NCI-H187 (cell line): ENCODE data around the gene C16orf89.
"Not testable (repeated sequence)": the region's sequence is repeated elsewhere in the genome, so short reads cannot be mapped to it uniquely, and the experiment has no call there.

Experiments
- DNase-seq, 2 experiments: peaks; one replicate each; lab custom pipeline; 2025; lab: John Stamatoyannopoulos, UW

The C16orf89 gene, protein sequence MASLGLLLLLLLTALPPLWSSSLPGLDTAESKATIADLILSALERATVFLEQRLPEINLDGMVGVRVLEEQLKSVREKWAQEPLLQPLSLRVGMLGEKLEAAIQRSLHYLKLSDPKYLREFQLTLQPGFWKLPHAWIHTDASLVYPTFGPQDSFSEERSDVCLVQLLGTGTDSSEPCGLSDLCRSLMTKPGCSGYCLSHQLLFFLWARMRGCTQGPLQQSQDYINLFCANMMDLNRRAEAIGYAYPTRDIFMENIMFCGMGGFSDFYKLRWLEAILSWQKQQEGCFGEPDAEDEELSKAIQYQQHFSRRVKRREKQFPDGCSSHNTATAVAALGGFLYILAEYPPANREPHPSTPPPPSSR

DNA sequence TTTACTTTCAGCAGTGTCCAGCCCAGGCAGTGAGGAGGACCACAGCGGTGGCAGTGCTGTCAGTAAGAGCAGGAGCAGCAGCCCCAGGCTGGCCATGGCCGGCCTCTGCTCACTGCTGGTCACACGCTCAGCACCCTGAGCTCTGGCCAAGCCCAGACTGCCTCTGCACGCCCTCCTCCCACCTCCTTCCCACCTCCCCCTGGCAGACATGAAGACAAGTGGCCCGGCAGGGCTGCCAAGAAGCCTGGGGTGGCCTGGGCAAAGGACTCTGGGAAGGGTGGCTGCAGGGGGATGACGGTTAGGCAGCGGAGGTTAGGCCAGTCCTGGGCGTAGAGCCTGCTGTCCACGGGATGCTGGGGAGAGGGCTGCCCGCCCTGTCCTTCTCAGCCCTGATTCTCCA is at the start of gene C16orf89:
C16orf89 (minus strand) TSS at position 144 of the 400 bp plus-strand sequence; CDS start at position 96, 48 bp downstream.
- no peak for DNase-seq

DNA sequence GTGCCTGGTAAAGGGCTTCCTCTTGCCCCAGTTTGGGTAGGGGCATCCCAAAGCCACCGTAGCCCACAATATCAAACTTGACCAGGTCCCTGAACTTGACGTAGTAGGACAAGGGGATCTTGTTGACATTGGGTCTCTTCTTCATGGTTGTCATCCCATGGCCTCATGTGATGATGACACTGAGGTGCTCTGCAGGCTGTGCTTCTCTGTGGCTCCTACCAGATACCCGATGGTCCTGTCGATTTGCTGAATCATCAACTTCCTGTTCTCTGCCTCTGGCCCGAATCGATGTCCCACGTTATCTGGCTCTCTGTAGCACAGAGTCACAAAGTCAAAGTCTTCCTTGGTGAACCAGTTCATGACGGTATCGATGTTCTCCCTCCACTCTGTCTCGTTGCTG is 45.2 kb upstream of the C16orf89 start:
- DNase-seq = not testable (repeated sequence)

DNA sequence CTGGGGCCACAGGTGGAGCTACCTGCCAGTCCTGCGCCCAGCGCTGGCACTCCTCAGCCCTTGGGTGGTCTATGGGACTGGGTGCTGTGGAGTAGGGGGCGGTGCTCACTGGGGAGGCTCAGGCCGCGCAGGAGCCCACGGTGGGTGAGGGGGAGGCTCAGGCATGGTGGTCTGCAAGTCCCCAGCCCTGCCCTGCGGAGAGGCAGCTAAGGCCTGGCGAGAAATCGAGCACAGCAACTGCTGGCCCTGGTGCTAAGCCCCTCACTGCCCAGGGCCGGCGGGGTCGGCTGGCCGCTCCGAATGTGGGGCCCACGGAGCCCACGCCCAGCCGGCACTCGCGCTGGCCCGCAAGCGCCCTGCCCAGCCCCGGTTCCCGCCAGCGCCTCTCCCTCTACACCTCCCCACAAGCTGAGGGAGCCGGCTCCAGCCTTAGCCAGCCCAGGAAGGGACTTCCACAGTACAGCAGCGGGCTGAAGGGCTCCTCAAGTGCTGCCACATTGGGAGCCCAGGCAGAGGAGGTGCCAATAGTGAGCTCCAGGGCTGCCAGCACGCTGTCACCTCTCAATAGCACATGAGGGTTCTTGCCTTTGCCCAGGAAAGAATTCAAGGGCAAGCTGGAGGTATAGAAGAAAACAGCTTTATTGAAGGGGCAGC is 42.9 kb upstream of the C16orf89 start:
- no peak for DNase-seq

DNA sequence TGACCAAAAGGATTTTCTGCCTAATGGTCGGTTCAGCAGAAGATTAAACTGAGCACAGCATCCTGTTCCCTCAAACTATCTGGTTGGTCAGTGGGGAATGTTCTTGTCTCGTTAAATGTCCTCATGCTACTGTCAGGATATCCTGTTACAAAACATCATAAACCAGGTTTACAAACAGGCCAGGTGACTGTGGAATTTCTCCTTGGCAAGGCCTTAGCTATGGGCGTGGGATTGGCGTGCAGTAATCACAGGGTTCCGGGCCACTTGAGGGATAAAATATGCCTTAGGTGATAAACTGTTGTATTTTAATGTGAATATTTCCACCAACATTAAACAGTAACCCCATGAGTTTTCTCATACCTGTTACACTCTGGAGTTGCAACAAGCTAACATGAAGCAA is 39.3 kb upstream of the C16orf89 start:
- DNase-seq = not testable (repeated sequence)

DNA sequence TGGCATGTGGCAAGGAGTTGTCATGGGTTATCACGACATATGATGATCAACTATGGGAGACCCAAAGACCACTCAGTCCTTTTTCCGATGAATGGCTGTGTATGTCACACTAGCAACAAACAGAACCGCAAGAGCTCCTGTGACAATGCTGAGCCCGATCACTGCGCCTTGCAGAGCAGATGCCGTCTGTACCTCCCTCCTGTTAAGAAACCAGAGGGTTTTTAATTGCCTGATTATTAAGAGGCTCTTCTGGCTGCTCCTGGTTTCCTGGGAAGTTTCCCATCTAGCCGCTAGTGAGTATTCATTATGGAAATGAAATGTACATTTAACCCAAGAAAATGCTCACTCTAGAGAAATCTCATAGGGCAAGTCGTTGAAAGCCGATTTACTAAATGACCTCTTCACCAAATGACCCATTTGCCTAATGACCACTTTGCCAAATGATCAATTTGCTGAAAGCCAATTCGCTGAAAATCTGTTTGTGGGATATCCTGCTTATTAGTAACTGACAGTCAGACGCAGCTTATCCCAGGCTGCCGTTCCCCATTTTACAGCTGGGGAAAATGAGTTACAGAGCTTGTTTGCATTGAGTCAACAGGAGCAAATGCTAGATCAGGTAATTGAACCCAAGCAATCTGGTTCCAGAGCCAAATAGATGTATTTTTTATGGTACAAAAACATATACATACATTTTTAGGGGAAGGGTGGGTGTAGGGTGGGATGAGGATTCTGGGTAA is 37.7 kb upstream of the C16orf89 start:
- not testable (repeated sequence) for DNase-seq

DNA sequence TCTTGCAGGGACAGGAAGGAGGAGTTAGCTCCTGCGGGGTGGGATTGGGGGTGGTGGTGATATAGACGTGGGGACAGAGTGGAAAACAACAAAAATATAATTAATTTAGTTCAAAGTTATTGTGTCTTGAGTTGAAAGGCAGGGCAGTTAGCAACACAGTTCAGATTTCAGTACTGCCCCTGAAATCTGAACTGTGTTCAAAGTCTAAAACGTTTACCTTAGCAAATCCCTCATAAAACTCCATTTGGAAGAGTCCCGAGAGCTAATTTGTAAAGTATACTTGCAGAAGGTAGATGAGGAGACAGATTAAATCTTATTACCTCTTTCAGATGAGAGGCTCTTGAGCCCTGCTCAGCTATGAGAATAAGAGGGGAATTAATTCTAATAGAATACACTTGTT is 33.4 kb upstream of the C16orf89 start:
- not testable (repeated sequence) for DNase-seq

DNA sequence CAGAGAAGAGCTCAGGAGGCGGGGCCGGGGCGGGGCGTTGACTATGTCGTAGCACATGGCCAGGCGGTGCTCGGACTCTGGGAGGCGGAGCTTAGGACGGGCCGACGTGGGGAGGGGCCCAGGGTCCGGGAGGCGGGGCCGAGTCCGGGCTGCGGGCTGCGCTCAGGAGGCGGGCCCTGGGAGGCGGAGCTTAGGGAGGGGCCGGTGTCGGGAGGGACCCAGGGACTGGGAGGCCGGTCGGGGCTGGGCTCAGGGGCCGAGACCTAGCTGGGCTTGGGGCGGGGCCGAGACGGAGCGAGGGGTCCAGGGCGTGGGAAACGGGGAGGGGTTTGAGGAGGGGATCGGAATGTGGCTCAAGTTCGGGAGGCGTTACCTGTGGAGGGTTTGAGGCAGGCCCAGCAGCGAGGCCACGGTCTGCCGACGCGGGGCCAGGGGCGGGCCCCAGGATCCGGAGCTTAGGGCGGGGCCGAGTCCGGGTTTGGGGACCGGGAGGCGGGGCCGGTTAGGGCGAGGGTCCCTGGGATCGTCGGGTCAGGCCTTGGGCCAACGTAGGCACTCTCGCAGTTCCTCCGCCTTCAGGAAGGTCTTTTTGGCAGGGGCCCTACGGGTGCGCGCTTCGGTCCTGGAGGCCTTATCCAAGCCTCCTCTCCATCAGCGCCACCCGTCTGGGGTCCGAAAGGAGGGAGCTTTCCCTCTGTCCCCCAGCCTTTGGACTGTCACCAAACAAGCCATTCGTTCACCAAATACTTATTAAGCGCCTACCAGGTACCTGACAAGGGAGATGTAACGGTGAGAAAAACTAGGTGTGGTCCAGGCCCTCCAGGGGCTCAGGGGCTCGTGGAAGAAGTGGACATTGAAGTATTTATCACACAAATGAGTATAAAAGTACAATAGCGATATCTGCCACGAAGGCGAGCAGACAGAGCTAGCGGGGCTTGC is 32.7 kb upstream of the C16orf89 start:
- DNase-seq = not testable (repeated sequence)

DNA sequence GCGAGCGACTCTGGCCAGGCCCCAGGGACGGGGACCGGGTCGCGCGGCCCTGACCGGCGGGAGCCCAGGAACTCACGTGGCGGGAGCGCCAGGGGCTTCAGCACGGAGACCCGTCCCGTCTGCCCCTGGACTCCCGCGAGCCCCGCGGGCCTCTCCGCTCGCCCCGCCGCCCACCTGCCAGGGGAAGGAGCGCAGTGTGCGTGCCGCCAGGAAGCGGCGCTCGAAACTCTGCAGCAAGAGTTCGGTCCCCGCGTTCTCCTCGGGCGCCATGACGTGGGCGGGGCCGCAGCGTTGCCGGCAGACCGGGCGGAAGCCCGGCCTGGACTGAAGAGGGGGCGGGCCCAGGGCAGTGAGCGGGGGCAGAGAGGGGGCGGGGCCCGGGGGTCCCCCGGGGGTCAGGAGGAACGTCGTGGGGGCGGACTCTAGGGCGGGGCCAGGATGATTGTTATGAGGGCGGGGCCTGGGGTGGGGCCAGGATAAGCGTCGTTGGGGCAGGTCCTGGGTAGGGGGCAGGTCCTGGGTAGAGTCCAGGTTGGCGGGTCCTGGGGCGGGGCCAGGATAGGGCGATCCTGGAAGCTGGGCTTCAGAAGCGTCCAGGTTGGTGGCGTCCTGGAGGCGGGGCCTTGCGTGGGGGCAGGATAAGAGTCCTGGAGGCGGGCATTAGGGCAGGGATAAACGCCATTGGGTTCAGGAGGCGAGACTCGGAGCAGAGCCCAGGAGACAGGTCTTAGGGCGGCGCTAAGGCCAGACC is 31.9 kb upstream of the C16orf89 start, which contains the start of gene EEF2KMT:
EEF2KMT (minus strand) TSS at position 326 of the 751 bp plus-strand sequence; CDS start at position 270, 56 bp downstream.
- peak; percentile 89 to 90 for DNase-seq

DNA sequence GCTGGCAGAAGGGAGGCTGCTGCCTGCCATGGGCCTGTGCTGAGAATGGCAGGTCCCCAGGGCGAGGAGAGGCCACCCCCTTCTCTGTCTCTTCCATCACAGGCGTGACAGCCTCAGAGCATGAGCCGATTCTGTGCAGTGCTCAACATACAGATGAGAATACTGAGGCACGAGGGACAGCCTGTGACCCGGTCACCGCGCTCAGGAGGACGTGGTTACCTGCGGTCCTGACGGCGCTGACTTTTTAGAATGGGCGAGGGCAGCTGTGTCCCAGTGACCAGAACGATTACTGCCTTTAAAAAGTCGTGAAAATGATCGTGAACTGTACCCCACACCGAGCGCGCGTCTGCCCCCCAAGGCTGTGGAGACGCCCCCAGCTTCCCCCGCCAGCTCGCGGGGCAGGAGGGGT is 31.3 kb upstream of the C16orf89 start:
- not testable (repeated sequence) for DNase-seq

DNA sequence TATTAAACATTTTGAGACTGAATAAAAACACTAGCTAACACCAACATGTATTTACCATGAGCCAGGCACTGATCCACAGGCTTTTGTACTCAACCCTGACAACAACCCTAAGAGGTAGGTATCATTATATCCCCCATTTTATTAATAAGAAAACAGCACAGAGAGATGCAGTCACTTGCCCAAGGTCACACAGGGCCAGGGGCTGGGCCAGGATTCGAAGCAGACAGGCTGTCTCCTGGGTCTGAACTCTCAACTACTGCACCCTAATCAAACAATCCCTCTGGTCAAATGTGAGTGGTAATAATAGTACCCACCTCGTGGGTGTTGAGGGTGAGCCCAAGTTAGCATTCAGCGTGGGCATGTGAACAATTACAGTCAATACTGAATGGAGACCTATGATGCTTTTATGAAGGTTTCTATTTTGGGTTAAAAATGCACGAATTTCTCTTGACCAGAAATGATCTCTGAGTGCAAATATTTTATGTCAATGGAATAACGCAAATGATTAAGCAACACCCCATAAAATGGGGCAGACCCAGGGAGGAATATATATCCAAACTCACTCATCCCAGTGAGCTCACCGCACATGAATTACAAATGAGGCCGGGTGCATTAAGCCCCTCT is 30.8 kb upstream of the C16orf89 start:
- not testable (repeated sequence) for DNase-seq

DNA sequence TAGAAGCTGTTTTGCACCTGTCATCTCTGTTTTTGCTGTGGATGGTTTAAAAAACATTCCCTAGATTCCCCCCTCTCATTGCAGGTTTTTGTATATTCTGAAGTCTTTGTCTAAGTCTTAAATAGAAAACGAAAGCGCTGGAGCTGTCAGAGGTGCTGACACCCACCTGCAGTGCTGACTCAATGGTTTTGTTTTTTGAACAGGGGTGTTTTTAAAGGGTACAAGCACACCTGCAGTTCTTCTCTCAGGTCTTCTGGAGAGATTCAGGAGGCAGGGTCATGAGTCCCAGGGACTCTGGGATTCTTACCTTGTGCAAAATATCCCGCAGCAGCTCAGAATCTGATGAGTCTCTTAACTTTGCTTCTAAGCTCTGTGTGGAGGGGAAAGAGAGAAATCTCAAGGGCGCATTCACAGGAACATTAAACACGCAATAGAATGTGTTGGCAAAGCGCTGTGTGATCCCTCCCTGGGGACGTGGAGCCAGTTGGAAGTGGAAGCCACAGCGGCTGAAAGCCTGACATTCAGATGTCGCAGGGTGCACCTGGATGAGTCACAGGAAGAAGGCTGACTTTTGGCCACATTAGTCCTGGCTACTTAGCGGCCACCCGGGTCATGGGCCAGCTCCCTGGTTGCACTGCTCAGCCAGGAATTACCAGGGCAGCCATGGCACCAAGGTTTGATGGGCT is 29.5 kb upstream of the C16orf89 start:
- DNase-seq = not testable (repeated sequence)

DNA sequence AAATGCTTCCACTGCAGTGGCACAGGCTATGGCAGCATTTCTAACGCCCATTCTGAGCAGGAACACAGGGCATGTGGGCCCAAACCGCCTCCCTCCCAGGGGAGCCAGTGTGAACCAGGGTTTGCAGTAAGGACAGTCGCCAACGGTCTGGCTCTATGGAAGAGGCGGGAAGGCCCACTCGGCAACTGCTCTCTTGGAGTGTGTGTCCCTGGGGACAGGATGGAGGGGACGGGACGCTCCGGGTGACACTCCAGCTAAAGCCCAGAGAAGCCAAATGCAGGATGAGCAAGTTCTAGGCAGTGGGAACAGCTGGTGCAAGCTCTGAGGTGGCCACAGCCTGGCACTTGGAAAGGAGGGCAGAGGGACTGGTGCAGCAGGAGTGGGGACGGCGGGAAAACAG is 28.0 kb upstream of the C16orf89 start:
- not testable (repeated sequence) for DNase-seq

DNA sequence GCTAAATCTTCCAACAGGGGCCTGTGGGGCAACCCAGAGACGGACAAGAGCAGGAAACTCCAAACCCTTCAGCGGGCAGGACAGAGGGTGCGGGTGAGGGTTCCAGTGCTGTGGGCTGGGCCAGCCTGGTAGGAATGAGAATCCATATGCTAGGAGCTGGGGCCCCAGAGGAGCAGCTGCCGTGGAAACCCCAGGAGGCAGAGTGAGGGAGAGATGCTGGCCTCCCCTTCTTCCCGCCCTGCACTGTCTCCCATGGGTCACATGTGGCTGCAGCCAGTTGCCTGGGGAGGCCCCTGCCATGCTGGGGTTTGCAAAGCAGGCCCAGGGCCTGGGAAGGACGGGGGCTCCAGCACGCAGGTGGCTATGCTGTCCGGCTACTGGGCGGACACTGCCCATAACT is 27.3 kb upstream of the C16orf89 start:
- DNase-seq = not testable (repeated sequence)

DNA sequence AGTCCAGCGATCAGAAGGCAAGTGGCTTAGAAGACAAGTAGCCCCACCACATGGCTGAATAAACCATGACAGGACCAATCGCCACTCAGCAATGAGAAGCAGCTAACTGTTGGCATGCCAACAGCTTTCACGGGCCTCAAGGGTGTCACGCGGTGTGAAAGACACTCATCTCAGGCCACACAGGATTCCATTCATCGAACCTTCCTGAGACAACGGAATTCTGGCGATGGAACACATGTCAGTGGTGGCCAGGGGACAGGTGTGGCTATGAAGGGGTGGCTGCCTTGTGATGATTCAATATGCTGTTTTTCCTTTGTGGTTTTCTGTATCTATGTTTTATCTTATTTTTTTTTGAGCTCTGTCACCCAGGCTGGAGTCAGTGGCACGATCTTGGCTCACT is 24.8 kb upstream of the C16orf89 start:
- DNase-seq = not testable (repeated sequence)

DNA sequence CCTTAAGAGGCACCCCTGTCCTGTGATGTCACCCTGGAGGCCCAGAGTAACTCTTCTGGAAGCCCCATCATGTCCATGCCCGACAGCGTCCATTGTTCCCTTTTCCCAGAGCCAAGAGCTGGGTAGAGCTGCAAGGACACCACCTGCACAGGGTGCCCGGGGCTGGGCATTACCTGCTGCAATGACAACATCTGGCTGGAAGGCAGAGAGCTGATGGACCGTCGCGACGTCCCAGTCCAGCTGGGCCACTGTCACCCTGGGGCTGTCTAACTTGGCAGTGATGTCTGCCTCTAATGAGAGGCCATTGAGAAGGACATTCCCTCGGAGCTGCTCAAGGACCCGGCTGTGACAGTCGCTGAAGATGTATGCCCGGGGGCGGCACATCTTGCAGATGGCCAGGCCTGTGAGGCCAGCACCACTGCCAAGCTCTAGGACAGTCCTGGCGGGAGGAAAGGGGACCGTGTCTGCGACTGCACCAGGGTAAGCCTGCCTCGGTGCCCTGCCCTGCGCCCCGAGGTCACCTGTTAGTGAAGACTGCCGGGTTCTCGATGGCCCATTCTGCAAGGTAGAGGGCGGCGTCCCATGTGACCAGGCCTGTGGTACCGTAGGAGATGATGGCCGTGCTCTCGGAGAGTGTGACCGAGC is 24.3 kb upstream of the C16orf89 start:
- DNase-seq = not testable (repeated sequence)

DNA sequence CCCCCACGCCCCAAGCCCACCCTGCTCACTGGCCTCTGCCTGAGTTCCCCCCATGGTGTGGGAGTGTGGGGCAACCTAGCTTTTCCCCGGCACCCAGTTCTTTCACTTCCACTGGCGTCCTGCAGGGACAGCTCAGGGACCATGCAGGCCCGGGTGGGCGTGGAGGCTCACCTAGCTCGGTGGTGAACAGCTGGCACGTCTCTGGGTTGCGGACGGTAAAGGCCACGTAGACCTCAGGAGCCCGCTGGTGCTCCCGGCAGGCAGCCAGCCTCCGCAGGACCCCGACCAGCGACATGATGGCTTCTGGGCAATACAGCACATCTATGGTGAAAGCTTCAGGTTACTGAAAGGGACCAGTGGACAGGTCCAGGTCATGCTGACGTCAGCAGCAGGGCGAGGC is 23.2 kb upstream of the C16orf89 start:
- DNase-seq = not testable (repeated sequence)

DNA sequence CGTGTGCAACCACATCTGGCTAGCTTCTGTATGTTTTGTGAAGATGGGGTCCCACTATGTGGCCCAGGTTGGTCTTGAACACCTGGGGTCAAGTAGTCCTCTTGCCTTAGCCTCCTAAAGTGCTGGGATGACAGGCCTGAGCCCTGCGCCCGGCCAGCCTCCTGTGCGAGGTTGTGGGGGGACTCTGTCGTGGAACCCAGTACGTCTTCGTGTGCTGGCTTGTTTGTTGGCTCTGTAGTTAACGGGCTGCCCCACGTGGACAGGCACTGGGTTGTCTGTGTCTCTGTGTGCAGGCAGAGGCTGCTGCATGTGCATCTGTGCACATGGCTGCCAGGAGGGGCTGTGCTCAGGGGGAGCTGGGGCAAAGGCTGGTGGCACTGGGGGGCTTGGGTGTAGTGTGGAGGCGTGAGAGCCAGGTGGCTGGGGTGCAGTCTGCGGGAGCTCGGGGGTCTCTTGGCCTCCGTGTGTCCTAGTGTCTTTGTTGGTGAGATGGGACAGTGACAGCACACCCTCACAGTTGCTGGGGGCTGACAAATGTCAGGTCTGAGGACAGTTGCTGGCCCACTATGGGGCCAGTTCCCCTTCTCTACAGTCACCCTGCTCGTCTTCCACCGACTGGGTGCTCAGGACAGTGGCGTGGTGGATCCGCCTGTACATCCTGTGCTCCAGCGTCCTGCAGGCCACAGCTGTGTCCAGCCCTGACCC is 22.5 kb upstream of the C16orf89 start:
- DNase-seq = not testable (repeated sequence)

DNA sequence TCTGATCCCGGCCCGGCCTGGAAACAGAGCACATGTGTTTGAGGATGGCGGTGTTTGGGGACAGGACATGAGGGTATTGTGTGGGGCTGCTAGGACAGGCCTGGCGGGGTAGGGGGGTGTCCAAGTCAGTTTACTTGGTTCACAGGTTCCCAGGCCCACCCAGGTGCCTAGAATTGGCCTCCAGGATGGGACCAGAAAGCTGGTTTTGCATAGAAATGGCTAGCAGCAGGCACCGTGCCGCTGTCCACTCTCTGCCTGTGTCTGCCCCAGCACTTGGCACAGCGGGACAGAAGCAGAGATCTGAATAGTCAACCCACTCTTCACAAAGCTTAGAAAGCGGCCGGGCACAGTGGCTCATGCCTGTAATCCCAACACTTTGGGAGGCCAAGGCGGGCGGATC is 20.0 kb upstream of the C16orf89 start:
- DNase-seq = not testable (repeated sequence)
